ENCODE measurements around the gene POMT2.
"Not testable (repeated sequence)": the region's sequence is repeated elsewhere in the genome, so short reads cannot be mapped to it uniquely, and the experiment has no call there.

POMT2 gene, protein sequence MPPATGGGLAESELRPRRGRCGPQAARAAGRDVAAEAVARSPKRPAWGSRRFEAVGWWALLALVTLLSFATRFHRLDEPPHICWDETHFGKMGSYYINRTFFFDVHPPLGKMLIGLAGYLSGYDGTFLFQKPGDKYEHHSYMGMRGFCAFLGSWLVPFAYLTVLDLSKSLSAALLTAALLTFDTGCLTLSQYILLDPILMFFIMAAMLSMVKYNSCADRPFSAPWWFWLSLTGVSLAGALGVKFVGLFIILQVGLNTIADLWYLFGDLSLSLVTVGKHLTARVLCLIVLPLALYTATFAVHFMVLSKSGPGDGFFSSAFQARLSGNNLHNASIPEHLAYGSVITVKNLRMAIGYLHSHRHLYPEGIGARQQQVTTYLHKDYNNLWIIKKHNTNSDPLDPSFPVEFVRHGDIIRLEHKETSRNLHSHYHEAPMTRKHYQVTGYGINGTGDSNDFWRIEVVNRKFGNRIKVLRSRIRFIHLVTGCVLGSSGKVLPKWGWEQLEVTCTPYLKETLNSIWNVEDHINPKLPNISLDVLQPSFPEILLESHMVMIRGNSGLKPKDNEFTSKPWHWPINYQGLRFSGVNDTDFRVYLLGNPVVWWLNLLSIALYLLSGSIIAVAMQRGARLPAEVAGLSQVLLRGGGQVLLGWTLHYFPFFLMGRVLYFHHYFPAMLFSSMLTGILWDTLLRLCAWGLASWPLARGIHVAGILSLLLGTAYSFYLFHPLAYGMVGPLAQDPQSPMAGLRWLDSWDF

DNA sequence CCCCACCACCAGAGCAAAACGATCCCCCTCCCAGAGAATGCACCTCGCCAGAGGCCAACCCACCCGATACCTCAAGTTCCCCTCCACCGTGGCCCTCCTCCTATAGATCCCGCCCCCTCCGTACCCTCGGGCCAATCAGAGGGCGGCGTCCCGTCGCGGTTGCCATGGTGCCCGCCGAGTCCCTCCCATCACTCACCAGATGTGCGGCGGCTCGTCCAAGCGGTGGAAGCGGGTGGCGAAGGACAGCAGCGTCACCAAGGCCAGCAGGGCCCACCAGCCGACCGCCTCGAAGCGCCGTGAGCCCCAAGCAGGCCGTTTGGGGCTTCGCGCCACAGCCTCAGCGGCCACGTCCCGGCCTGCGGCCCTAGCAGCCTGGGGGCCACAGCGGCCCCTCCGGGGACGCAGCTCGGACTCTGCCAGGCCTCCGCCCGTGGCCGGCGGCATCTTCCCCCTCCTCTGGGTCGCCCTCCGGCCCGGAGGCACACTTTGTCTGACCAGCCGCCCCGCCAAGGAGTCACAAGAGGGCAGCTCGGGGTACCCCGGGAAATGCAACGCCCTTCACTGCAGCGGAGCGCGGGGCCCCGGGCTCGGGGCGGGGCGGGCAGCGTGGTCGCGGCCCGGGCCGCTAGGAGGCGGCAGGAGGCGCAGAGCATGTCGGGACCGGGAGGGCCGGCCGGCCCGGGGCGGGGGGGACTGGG is at the start of gene POMT2:
POMT2 (minus strand) TSS at position 646 of the 698 bp plus-strand sequence; CDS start at position 444, 202 bp downstream.
- peak; percentile 91 for DNase-seq

DNA sequence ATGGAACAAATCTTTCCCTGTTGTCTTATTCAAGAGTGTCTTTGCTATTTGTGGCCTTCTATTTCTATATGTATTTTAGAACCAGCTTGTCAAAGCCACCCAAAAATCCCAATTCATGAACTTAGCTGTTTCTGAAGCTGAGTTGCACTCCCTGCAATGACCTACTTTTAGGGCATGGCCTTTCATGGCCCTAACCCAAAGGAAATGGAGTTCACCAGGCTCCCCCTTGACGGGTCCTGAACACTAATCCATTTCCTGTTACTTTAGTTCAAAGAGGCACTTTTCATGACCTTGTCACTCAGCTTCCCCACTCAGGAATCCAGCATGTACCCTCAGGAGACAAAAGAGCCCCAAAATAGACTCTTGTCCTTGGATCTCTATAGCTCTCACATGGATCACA is 48.6 kb upstream of the POMT2 start:
- DNase-seq: no peak

DNA sequence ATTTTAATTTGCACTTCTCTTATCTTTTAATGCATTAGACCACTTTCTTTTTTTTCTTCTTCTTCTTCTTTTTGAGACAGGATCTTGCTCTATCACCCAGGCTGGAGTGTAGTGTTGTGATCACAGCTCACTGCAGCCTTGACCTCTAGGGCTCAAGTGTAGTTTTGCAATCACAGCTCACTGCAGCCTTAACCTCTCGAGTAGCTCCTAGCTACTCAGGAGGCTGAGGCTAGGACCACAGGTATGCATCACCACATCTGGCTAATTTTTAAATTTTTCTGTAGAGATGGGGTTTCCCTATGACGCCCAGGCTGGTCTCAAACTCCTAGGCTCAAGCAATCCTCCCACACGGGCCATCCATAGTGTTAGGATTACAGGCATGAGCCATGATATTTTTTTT is 43.5 kb upstream of the POMT2 start:
- no peak for DNase-seq

DNA sequence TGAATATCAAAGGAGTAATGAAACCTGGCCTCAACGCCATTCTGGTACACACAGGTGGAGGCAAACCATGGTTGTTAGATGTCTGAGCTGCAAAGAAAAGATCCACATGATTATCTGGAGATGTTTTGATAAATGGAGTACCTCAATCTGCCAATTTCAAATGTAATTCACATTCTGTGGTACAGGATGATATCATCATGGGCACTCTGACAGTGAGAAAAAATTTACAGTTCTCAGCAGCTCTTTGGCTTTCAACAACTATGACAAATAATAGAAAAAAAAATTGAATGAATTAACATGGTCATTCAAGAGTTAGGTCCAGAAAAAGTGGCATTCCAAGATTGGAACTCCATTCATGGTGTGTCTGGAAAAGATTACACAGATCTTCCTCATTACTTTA is 38.9 kb upstream of the POMT2 start:
- DNase-seq: no peak

DNA sequence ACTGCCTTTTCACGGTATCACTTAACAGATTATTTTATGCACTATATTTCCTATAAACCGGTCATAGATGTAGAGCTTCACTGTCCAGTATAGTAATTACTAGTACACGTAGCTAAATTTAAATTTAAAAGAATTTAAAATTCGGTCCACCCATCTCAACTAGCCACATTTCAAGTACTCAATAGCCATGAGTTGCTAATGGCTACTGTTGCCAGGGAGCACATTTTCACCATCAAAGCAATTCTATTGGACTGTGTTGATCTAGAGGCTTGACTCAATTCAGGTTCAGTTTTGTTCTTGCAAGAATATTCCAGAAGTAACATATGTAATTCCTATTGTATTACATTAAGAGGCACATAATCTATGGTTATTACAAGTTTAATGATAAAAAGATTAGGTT is 36.2 kb upstream of the POMT2 start:
- no peak for DNase-seq

DNA sequence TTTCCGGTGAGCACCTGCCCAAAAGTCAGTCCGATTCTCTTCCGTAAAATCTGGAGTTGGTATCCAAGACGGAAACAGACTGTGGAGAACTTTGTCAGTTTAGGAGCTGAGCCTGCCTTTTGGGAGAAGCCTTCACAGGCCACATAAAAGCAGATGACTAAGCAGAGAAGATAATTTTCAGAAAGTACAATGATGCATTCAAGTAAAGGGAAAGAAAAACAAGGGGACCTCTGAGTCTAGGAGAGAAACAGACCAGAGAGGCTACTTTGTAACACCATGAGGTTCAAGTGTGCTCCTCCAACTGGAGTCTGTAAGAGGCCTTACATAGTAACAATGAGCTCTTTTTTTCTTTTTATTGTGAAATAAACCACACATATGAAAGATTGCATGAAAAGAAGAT is 35.1 kb upstream of the POMT2 start:
- DNase-seq: no peak

DNA sequence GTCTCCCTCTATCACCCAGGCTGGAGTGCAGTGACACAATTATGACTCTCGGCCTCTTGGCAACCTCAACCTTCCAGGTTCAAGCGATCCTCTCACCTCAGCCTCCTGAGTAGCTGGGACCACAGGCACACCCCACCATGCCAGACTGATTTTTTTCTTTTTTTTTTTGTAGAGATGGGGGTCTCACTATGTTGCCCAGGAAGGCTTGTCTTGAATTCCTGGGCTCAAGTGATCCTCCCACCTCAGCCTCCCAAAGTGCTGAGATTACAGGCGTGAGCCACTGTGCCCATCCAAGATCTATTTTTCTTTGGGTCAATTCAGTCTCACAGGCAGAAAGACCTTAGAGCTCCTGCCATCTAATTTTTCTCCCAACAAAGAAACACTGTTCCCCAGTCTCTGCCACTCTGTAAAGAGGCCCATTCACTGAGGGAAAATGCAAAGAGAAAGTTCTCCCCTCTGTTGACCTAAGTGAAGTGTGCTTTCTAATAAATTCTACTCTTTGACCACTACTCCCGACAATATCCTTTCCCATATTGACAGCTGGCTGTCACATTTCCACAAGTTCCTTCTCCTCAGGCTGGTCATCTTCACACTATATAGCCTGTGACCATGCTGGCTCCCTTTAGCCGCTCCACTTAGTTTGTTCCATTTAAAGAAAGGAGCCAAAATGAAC is 32.9 kb upstream of the POMT2 start:
- DNase-seq: no peak

DNA sequence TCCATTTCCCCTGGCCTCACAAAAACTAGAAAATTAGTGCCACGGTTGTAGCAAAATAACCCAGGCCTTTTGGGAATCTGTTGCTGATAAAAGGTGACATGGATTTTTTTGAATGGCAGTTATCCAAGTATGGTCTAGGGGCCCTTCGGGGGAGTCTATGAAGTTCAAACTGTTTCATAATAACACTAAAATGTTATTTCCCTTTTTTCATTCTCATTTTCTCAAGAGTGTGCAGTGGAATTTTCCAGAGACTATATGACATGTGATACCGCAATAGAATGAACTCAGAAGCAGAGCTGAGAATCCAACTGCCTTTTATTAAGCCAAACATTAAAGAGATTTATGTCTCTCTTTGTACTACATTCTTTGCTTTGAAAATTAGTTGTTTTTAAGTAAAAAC is 27.1 kb upstream of the POMT2 start:
- no peak for DNase-seq

DNA sequence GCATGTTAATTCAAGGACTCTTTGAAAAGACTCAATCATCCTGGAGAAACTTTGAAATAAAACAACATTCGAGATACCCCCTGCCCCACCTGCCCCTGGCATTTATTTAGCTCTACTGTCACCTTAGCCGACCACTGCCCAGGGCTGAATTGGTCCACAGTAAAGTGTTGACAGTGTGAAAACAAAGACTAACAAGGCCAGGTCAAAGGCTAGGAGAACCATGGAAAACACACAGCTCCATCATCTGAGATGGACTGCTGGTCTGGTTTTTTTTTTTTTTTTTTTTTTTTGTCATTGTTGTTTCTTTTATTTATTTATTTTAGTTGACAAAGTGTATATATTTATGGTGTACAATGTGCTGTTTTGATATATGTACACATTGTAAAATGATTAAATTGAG is 25.8 kb upstream of the POMT2 start:
- DNase-seq: no peak

DNA sequence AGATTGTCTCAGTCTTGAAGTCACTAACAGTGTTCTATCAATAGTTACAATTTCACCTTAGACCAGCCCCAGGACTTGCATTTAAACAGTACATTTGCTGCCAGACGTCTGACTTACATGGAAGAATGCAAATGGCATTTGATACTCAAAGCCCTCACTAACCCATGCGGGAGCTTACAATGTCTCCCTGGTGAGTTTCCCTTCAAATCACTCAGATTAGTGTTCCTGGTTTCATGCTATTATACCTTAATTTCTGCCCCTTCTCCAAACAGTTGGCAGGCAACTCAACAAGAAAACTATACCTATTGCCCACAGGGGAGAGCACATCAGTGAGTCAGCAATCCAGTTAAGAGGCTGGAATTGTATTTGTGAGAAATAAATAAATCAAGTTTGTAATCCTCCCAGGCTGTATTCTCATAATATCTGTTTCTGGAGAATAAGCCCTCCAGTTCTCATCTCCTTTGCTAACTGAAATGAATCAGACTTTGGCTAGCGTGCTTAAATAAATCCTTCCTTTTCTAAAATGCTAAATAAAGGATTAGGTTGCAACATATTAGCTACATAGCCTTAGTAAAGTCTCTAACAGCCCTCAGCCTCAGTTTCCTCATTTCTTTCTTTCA is 23.8 kb upstream of the POMT2 start:
- DNase-seq: no peak

DNA sequence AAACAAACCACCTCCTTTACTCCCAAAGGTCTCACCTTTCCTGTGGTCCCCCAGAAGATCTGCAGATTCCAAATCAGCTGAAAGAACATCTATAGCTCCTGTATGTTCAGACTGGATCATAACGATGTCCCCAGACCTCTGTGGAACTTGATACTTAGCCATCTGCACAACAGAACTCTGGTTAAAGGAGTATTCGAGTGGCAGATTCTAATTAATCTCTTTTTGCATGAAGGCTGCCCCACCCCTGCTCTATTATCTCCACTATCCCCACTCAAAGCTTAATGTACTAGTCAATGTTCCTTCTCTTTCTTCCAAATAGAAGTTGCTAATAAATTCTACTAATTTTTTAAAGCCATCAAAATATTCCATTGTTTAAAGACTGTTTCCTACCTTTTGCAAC is 23.0 kb upstream of the POMT2 start:
- no peak for DNase-seq

DNA sequence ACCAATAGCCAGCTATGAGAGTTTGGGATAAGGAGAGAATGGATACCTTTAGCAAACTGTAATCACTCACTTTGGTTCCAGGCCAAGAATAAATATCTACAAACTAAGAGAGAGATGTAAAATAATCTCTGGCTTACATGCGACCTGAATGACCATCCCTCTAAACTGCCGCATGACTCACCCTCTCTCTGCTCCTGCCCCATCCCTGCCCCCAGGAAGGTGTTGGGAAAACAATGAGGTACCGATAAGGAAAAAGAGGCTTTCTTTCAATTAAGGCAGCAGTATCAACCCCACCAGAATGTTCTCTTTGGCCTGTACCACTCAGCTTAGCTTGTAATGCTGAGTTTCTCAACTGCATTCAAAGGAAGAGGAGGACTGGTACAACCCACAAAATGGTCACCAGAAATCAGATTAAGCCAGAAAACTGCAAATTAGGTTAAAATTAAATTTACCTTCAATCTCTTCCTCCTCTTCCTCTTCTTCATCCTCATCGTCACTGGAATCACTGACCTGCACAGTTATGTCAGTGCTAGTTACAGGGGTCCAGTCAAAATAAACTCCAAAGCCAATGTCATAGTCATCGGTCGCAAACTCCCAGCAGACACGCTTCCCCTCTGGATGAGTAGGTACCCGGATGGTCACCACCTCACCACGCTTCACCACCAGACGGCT is 22.2 kb upstream of the POMT2 start:
- no peak for DNase-seq

DNA sequence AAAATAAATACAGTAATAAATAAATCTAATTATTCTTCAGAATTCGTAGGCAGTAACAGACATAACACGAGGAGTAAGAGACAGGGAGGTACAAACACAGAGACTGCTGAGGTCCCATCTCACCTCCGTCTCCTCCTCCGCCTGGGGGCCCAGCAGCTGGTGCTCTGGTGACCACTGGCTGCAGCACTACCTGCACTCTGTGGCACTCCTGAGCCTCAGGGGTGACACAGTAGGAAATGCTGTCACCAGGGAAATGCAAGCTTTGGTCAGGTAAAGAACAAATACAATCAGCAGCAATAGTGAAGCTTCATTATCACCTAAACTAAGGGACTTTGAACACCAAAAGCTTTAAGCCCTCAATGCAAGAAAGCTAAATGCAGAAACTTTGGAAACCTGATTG is 19.7 kb upstream of the POMT2 start:
- no peak for DNase-seq

DNA sequence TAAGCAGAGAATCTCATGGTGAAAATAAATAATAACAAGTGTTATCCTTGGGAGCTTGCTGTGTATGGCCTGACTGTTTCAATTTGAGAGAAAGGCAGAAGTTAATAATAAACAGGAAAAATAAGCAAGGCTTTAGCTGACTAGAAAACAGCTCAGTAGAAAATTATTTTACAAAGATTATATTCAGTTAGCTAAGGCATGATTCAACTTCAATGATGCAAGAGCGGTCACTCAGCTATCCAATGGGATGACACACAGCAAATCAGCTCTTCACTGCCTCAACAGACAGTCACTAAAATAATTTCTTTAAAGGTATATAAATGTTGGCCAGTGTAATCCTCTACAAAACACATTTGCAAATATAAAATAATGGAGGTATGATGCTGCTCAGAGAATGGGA is 18.7 kb upstream of the POMT2 start:
- DNase-seq: no peak

DNA sequence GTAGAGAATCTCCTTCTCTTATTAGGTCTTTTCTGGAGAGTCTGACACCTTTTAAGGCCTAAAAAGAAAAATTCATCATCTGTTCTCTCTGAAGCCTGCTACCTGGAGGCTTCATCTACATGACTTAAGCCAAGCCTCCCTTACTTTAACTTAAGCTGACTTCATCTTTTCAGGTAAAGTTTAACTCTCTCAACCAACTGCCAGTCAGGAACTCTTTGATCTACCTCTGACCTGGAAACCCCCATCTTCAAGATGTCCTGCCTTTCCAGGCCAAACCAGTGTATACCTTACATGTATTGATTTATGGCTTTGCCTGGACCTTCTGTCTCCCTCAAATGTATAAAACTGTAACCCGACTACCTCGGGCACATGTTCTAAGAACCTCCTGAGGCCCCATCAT is 17.6 kb upstream of the POMT2 start:
- DNase-seq: no peak

DNA sequence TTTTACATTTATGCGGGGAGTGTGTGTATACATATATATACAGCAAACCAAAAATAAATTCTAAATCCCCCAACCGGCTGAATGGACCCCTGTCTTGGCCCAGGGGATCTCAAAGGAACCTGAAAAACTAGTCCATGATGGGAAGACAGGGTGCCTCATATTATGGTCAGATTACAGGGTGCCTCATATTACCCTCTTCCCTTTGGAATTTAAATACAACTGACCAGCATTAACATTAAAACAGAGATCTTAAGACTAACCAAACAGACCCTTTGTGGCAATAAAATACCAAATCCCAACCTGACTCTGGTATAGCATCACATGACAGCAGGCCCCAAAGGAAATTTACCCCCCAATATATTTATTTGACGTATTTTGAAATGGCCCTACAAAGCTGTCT is 17.2 kb upstream of the POMT2 start:
- no peak for DNase-seq

DNA sequence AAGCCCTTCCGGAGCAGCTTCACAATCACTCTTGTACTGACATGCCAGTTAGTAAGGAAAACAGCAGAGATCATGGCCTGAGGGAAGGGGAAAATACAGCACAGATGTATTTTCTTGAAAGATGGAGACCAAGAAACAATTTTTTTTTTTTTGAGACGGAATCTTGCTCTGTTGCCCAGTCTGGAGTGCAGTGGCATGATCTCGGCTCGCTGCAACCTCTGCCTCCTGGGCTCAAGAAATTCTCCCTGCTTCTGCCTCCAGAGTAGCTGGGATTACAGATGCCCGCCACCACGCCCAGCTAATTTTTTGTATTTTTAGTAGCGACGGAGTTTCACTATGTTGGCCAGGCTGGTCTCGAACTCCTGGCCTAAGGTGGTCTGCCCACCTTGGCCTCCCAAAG is 16.6 kb upstream of the POMT2 start:
- DNase-seq: not testable (repeated sequence)

DNA sequence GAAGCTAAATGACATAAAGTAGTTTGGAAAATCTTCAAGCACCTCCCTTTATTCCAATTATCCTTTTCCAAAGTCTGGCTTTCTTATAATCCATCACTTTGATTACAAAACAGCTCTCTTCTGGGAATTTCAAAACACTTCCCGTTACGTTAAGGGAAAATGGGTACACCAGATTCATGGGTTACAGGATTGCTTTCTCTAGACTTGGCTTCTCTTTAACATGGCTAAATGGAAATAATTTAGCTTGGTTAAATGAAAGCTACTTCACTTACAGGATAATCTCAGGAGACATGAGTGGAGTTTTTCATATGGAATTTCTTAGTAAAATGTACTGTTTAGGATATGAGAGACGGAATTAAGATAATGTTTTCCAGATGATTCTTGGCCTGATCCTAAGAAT is 14.9 kb upstream of the POMT2 start:
- DNase-seq: no peak

DNA sequence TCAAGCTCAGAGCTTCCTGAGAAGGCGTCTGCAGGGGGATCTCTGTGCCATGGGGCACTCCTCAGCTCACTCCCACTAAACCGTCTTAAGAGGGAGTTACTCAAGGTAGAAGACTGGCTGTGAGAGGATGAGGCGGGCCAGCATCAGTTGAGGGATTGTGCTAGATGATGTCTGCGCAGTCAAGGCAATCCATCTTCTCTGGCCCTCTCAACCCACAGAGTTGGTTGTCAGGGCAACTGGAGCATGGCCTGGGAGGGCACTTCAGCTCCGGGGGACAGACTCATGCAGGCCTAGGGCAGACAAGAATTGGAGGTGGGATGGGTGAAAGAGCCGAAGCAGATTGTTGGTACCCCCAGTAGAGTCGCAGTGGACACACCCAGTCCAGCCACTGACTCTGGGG is 9.2 kb upstream of the POMT2 start:
- no peak for DNase-seq

DNA sequence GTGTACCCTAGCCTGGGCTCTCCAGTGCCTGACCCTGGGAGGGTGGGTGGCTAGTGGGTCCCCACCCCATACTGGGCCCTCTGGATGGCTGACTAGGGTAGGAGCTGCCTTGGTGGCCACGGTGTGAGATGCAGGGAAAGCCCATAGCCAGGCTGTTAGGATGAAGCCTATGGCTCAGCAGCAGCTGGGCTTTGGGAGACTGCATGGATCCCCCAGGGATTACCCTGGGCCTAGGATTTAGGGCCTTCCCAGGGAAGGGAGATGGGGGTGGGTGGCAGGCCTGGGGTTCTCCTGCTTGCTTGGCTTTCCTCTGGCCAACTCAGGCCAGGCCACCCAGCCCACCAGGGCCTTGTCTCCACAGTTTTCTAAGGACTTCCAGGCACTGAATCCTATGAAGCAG is 6.4 kb upstream of the POMT2 start:
- DNase-seq: no peak

DNA sequence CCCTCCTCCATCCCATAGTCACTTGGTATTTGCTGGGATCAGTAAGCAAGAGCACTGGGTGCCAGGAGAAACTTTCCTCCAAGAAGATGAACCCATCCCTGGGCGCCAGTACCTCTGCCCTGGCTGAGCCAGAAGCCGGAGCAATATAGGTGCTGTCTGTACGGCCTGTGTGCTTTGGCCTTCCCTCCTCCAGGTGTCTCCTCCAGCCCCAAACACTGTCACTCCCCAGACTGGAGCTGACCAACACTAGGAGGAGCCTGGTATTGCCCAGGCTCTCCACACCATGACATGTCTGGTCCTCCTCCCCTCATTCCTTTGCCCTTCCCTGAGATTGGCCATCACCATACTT is 5.0 kb upstream of the POMT2 start:
- no peak for DNase-seq
